Neural crest cell (in vitro differentiated cells): ENCODE measurements around the gene LIN7C. TPM values are rescaled to one million over a fixed set of nuclear protein-coding genes. Genes with fewer than 3 reads are reported as not detected.
"Not testable (repeated sequence)": the region's sequence is repeated elsewhere in the genome, so short reads cannot be mapped to it uniquely, and the experiment has no call there.

ENCODE experiments used
- DNase-seq: peaks from one replicate; pipeline ENCODE4 v3.0.0; 2021; ENCODE audit warnings: low read depth, mixed read lengths, low spot score
- H3K27ac Mint-ChIP-seq: one replicate; pipeline ENCODE4 v1.8.0; 2021; ENCODE audit warnings: mild to moderate bottlenecking, mixed read lengths; ENCODE audit not compliant: unreplicated experiment
- H3K27me3 Mint-ChIP-seq: 2 replicates; pipeline ENCODE4 v1.8.0; 2021; ENCODE audit warnings: low read depth, mild to moderate bottlenecking, mixed read lengths
- H3K36me3 Mint-ChIP-seq: 2 replicates; pipeline ENCODE4 v1.8.0; 2021; ENCODE audit warnings: low read depth, mild to moderate bottlenecking, mixed read lengths
- H3K4me1 Mint-ChIP-seq: 2 replicates; pipeline ENCODE4 v1.8.0; 2021; ENCODE audit warnings: mixed read lengths
- H3K4me3 Mint-ChIP-seq: one replicate; pipeline ENCODE4 v1.8.0; 2021; ENCODE audit warnings: mild to moderate bottlenecking, mixed read lengths
- H3K9me3 Mint-ChIP-seq: 2 replicates; pipeline ENCODE4 v1.8.0; 2021; ENCODE audit warnings: mixed read lengths
- CTCF ChIP-seq: fragments of 200-600 bp; sonication (generic); conservative IDR thresholded peaks from 2 replicates; pipeline ENCODE4 v1.5.0; 2021; ENCODE audit warnings: antibody characterized with exemption, mild to moderate bottlenecking
- total RNA-seq: library from RNA; stranded (reverse); gene quantifications from 2 replicates; pipeline ENCODE4 v1.2.1, GENCODE V29; 2021

LIN7C gene
- total RNA-seq, 1 donor from 2014 or later, result 33.2 TPM

DNA sequence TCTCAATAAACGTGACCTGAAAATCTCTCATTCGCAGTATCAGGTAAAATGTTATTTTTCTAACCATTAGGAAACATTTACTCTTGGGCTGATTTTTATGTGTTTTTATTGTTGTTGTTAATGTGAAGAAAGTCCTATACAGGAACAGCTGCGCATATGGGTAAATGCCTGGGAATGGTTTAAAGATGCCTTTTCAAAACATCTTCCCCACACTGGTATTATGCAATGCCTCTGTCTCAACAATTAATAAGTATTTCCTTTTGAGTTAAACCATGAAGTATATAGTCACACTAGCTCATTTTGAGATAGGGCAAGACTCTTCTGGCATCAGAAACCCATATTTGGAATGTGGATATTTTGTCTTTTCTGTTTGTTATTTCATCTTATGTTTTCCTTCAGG is 13.7 kb upstream of the LIN7C start:
- TF ChIP-seq CTCF, result no peak
- H3K4me3 Mint-ChIP-seq, result no peak overlapping the region
- no peak overlapping the region for H3K27ac Mint-ChIP-seq
- H3K36me3 Mint-ChIP-seq, result no peaks in the 10 kb centered on the region
- no peaks in the 10 kb centered on the region for H3K4me1 Mint-ChIP-seq
- DNase-seq, result no peak
- H3K27me3 Mint-ChIP-seq, result no peaks in the 10 kb centered on the region
- H3K9me3 Mint-ChIP-seq, result no peaks in the 10 kb centered on the region

DNA sequence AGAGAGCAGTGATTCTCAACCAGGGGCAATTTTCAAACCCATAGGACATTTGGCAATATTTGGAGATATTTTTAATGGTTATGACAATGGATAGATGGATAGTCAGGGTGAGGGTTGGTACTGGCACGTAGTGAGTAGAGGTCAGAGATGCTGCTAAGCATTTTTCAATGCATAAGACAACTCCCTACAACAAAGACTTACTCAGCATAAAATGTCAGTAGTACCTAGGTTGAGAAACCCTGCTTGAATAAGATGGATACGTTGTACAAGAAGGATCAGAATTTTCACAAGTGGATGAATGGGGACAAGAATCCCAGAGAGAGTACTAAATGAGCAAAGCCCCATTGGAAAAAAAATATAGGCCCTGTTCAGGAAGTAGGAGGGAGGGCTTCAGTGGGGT is 11.9 kb upstream of the LIN7C start:
- Mint-ChIP-seq H3K9me3 (no peaks in the 10 kb centered on the region), H3K4me1 (no peaks in the 10 kb centered on the region), H3K4me3 (no peak overlapping the region), H3K36me3 (peaks cover 3% of the 10 kb centered on the region), H3K27me3 (no peaks in the 10 kb centered on the region), H3K27ac (no peak overlapping the region)
- TF ChIP-seq CTCF, result no peak
- DNase-seq, result no peak

DNA sequence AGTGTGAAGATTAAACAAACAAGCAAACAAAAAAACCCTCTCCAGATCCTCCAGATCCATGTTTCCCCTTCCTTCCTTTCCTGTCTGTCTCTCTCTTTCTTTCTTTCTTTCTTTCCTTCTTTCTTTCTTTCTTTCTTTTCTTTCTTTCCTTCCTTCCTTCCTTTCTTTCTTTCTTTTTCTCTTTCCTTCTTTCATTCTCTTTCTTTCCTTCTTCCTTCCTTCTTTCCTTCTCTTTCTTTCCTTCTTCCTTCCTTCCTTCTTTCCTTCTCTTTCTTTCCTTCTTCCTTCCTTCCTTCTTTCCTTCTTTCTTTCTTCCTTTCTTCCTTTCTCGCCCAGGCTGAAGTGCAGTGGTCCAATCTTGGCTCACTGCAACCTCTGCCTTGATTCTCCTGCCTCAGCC is 10.9 kb upstream of the LIN7C start:
- H3K36me3 Mint-ChIP-seq, H3K4me1 Mint-ChIP-seq, DNase-seq, H3K9me3 Mint-ChIP-seq, H3K27ac Mint-ChIP-seq, H3K4me3 Mint-ChIP-seq, H3K27me3 Mint-ChIP-seq: not testable (repeated sequence)

GRCh38 chr11:27514558-27514957 is 8.0 kb upstream of the LIN7C start:
- H3K27me3 Mint-ChIP-seq, result no peaks in the 10 kb centered on the region
- peaks cover 3% of the 10 kb centered on the region for H3K36me3 Mint-ChIP-seq
- no peak for DNase-seq
- H3K4me3 Mint-ChIP-seq, result no peak overlapping the region
- no peak overlapping the region for H3K27ac Mint-ChIP-seq
- no peak for TF ChIP-seq CTCF
- H3K4me1 Mint-ChIP-seq, result no peaks in the 10 kb centered on the region
- H3K9me3 Mint-ChIP-seq, result no peaks in the 10 kb centered on the region

- Mint-ChIP-seq H3K4me1 (no peaks in the 10 kb centered on the region), H3K27ac (no peak overlapping the region), H3K27me3 (no peaks in the 10 kb centered on the region), H3K36me3 (peaks cover 3% of the 10 kb centered on the region), H3K4me3 (no peak overlapping the region), H3K9me3 (no peaks in the 10 kb centered on the region)
- no peak for DNase-seq
- no peak for TF ChIP-seq CTCF
Observed at GRCh38 chr11:27514076-27514475, 7.5 kb upstream of the LIN7C start.

GRCh38 chr11:27513389-27513788 is 6.8 kb upstream of the LIN7C start:
- Mint-ChIP-seq H3K4me1 (peaks cover 2% of the 10 kb centered on the region), H3K4me3 (no peak overlapping the region), H3K9me3 (no peaks in the 10 kb centered on the region), H3K27ac (no peak overlapping the region), H3K27me3 (no peaks in the 10 kb centered on the region), H3K36me3 (peaks cover 3% of the 10 kb centered on the region)
- no peak for TF ChIP-seq CTCF
- DNase-seq, result no peak
